ENCODE data around the gene HHEX. TPM values are rescaled to one million over a fixed set of nuclear protein-coding genes. Genes with fewer than 3 reads are reported as not detected.
"Not testable (repeated sequence)": the region's sequence is repeated elsewhere in the genome, so short reads cannot be mapped to it uniquely, and the experiment has no call there.

Gene HHEX
- total RNA-seq (2021; fragmentation: NEBNext Ultra II Directional; extraction: Animal tissue kit (Norgen Biotek cat#: 25700)) = 1 to 10 TPM; 2.4 to 5.0 (median 4.6) TPM
- long read RNA-seq, partial matches to known transcripts = 0 of 1 reads
- long read RNA-seq, other reads (novel, unspliced or antisense) = 0 of 1 reads

GRCh38 chr10:92689663-92690210 is at the start of gene HHEX:
HHEX (plus strand) TSS chr10:92689955; CDS start chr10:92689987, 32 bp downstream.
- H3K9me3 Mint-ChIP-seq = peaks cover 12% of the 10 kb centered on the region; the same call in 1 of the 2 replicates
- H3K36me3 Mint-ChIP-seq (ENCODE audit: low read depth) = peaks cover 23% of the 10 kb centered on the region
- peaks cover 6% of the 10 kb centered on the region; the same call in 1 of the 2 replicates for H3K27me3 Mint-ChIP-seq (ENCODE audit: insufficient read depth)
- peak within 1 kb of the TSS; percentile 80 for H3K27ac Mint-ChIP-seq
- TF ChIP-seq, protein P1, sequence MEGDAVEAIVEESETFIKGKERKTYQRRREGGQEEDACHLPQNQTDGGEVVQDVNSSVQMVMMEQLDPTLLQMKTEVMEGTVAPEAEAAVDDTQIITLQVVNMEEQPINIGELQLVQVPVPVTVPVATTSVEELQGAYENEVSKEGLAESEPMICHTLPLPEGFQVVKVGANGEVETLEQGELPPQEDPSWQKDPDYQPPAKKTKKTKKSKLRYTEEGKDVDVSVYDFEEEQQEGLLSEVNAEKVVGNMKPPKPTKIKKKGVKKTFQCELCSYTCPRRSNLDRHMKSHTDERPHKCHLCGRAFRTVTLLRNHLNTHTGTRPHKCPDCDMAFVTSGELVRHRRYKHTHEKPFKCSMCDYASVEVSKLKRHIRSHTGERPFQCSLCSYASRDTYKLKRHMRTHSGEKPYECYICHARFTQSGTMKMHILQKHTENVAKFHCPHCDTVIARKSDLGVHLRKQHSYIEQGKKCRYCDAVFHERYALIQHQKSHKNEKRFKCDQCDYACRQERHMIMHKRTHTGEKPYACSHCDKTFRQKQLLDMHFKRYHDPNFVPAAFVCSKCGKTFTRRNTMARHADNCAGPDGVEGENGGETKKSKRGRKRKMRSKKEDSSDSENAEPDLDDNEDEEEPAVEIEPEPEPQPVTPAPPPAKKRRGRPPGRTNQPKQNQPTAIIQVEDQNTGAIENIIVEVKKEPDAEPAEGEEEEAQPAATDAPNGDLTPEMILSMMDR (IDR thresholded peaks at IDR 0.05) = 0 out of 2 replicates have a peak, but pooled peaks have one; percentile 10
- no peak for DNase-seq
- H3K4me3 Mint-ChIP-seq = peak within 1 kb of the TSS; percentile 86
- H3K4me1 Mint-ChIP-seq (ENCODE audit: low read depth) = peaks cover 16% of the 10 kb centered on the region

- TF ChIP-seq, protein P1 (IDR thresholded peaks at IDR 0.05) = peak; percentile 38; the same call in 1 of the 2 replicates
- H3K9me3 Mint-ChIP-seq = no peaks in the 10 kb centered on the region
- DNase-seq = peak; percentile 40
- peaks cover 12% of the 10 kb centered on the region; the same call in 1 of the 2 replicates for H3K36me3 Mint-ChIP-seq (ENCODE audit: low read depth)
- no peak overlapping the region for H3K27ac Mint-ChIP-seq
- no peak overlapping the region for H3K4me3 Mint-ChIP-seq
- peaks cover 6% of the 10 kb centered on the region; the same call in 1 of the 2 replicates for H3K27me3 Mint-ChIP-seq (ENCODE audit: insufficient read depth)
- H3K4me1 Mint-ChIP-seq (ENCODE audit: low read depth) = peaks cover 13% of the 10 kb centered on the region
Observed at GRCh38 chr10:92640107-92640506, 49.6 kb upstream of the HHEX start.

GRCh38 chr10:92641492-92641891 is 48.3 kb upstream of the HHEX start:
- Mint-ChIP-seq H3K9me3 (no peaks in the 10 kb centered on the region), H3K4me3 (no peak overlapping the region), H3K36me3 (ENCODE audit: low read depth) (peaks cover 8% of the 10 kb centered on the region; the same call in 1 of the 2 replicates), H3K27me3 (ENCODE audit: insufficient read depth) (peaks cover 6% of the 10 kb centered on the region; the same call in 1 of the 2 replicates), H3K4me1 (ENCODE audit: low read depth) (peaks cover 13% of the 10 kb centered on the region), H3K27ac (no peak overlapping the region)
- TF ChIP-seq, protein P1 (IDR thresholded peaks at IDR 0.05) = no peak
- no peak for DNase-seq

GRCh38 chr10:92644921-92645320 is 44.8 kb upstream of the HHEX start:
- H3K4me3 Mint-ChIP-seq = no peak overlapping the region
- 0 out of 2 replicates have a peak, but pooled peaks cover 4% of the 10 kb centered on the region for H3K27me3 Mint-ChIP-seq (ENCODE audit: insufficient read depth)
- no peaks in the 10 kb centered on the region for H3K9me3 Mint-ChIP-seq
- no peak for DNase-seq
- peaks cover 13% of the 10 kb centered on the region for H3K4me1 Mint-ChIP-seq (ENCODE audit: low read depth)
- peaks cover 13% of the 10 kb centered on the region for H3K36me3 Mint-ChIP-seq (ENCODE audit: low read depth)
- H3K27ac Mint-ChIP-seq = peak overlapping the region; percentile 93
- TF ChIP-seq, protein P1 (IDR thresholded peaks at IDR 0.05) = no peak

DNA sequence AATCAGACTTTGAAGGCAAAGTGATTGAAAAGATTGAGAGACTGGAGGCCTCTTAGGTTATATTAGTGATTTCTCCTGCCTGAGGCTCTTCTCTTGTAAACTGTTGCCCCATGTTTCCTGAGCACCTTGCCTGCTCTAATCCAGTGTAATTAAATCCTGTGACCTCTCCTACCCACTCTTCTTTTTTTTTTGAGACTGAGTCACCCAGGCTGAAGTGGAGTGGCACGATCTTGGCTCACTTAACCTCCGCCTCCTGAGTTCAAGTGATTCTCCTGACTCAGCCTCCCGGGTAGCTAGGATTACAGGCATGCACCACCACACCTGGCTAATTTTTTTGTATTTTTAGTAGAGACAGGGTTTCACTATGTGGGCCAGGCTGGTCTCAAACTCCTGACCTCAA is 38.9 kb upstream of the HHEX start:
- not testable (repeated sequence) for H3K27me3 Mint-ChIP-seq (ENCODE audit: insufficient read depth); DNase-seq; H3K4me1 Mint-ChIP-seq (ENCODE audit: low read depth); H3K4me3 Mint-ChIP-seq; H3K9me3 Mint-ChIP-seq
- peaks cover 43% of the 10 kb centered on the region for H3K36me3 Mint-ChIP-seq (ENCODE audit: low read depth)
- peak overlapping the region; percentile 38 for H3K27ac Mint-ChIP-seq

GRCh38 chr10:92655426-92655825 is 34.3 kb upstream of the HHEX start:
- H3K4me1 Mint-ChIP-seq (ENCODE audit: low read depth) = peaks cover 5% of the 10 kb centered on the region; the same call in 1 of the 2 replicates
- no peak overlapping the region for H3K4me3 Mint-ChIP-seq
- H3K27me3 Mint-ChIP-seq (ENCODE audit: insufficient read depth) = no peaks in the 10 kb centered on the region
- TF ChIP-seq, protein P1 (IDR thresholded peaks at IDR 0.05) = no peak
- no peak for DNase-seq
- no peaks in the 10 kb centered on the region for H3K9me3 Mint-ChIP-seq
- H3K36me3 Mint-ChIP-seq (ENCODE audit: low read depth) = peaks cover 36% of the 10 kb centered on the region
- H3K27ac Mint-ChIP-seq = no peak overlapping the region

Data from HFFc6 (cell line).